GM15510 (cell line): ENCODE data around the gene ACSF3.

Experiments
- POLR2A ChIP-seq: IDR thresholded peaks from 3 replicates; pipeline ENCODE4 v1.6.1; 2011; ENCODE audit warnings: borderline replicate concordance; ENCODE audit not compliant: insufficient read length; ENCODE audit errors: extremely low read depth

ACSF3 gene

DNA sequence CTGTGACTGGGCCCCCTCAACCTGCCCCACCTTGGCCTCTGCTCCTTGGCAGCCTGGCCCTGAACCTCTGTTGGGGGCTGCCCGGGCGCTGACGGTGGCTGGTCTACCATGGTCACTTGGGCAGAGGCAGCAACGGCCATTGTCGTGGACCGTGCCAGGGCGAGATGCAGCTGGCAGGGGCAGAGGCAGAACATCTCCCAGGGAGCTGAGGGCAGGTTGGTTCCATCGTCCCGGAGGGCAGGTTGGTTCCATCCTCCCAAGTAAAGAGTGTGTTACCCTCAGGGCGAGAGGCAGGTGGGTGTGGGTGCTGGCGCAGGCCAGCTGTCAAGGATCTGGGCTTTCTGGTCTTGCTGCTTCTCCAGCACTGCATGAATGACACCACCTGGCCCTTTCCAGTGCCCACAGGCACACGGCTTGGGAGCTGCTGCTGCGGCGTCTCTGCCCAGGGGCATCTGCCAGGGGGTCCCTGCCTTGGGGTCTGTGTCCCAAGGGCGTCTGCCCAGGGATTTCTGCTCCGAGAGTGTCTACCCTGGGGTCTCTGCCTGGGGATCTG lies 12.0 kb downstream of the ACSF3 start:
- TF ChIP-seq POLR2A = no peak

DNA sequence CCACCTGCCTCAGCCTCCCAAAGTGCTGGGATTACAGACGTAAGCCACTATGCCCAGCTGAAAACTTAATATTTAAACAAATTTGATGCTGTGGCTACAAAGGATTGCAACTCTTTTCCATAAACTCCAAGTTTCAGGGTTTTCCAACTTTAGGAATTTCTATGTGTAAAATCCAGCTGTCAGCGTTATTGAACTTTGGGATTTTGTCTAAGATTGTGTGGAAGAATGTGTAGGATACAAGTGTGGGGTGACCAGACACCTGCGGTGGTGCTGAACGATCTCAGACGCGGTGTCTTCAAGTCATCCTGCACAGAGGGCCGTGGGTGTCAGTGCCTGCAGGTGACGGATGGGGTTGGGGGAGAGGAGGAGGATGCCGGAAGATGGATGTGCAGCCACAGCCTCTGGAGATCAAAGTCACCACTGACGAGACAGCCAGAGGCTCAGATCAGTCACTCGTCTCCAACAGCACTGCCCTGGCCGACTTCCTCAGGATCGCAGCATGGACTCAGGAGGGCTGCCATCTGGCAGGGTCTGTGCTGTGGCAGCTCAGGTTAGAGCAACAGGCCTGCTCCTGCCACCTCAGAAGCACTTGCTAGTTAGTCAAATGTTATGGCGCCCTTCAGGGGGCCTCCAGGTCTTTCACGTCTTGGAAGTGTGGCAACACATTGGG lies 13.0 kb downstream of the ACSF3 start:
- TF ChIP-seq POLR2A = no peak

DNA sequence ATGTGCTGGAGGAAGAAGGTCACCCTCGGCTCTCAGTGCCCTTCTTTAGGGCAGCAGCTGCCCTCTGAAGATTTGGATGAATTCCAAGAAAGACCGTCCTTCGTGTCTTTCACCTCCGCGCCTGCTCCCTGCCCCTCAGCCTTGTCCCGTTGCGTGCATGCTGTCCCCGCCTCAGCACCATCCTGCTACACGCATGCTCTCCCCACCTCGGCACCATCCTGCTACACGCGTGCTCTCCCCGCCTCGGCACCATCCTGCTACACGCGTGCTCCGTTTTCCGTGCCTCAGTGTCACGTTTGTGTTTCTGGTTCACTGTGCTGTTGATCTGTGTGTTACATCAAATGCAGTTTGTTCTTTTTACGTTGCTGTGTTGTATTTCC lies 13.5 kb downstream of the ACSF3 start:
- no peak for TF ChIP-seq POLR2A

DNA sequence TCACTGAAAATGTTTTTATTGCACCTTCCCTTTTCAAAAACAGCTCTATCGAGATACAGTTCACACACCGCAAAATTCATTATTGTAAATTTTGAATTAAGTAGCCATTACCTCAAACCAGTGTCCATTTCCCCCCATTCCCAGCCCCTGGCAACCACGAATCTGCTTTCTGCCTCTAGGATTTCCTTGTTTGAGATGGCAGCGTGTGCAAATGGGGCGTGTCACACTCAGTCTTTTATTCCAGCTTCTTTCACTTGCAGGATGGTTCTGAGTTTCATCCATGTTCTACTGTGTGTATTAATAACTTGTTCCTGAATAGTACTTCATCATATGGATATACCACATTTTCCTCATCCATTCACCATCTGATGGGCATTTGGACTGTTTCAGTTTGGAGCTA lies 14.8 kb downstream of the ACSF3 start:
- no peak for TF ChIP-seq POLR2A

DNA sequence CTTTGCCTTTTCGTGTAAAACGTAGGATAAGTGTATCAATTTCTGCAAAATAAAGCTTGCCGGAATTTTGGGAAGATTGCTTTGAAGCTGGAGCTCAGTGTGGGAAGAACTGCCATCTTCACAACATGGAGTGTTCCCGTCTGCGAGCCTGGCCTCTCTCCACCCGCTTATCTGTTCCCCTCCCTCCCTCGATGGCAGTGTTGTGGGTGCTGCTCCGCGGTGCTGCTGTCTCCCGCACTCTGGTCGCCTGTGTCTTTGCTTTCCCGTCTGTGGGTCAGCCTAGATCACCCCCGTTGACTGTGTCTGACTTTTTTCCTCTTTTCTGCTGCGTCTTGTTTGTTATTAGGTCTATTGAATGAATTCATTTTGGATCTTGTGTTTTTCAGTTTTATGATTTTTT lies 17.0 kb downstream of the ACSF3 start:
- TF ChIP-seq POLR2A = no peak

DNA sequence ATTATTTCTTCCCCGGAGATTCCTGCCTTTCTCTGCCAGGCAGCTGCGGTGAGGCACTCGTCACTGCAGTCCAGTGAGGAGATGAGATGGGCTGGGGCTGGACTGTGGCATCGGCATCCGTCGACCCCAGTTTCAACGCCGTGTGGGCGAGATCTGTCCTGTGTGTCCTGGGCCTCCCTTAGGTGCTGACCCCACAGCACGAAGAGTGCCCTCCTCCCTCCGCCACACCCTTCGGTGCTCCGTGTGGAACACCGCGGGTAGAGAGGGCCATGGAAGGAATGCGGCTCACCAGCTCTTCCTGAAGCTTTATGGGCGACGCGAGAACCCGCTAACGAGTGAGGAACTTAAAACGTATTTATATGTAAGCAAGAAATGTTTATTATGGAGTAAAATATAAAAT lies 17.6 kb downstream of the ACSF3 start:
- TF ChIP-seq POLR2A = no peak

DNA sequence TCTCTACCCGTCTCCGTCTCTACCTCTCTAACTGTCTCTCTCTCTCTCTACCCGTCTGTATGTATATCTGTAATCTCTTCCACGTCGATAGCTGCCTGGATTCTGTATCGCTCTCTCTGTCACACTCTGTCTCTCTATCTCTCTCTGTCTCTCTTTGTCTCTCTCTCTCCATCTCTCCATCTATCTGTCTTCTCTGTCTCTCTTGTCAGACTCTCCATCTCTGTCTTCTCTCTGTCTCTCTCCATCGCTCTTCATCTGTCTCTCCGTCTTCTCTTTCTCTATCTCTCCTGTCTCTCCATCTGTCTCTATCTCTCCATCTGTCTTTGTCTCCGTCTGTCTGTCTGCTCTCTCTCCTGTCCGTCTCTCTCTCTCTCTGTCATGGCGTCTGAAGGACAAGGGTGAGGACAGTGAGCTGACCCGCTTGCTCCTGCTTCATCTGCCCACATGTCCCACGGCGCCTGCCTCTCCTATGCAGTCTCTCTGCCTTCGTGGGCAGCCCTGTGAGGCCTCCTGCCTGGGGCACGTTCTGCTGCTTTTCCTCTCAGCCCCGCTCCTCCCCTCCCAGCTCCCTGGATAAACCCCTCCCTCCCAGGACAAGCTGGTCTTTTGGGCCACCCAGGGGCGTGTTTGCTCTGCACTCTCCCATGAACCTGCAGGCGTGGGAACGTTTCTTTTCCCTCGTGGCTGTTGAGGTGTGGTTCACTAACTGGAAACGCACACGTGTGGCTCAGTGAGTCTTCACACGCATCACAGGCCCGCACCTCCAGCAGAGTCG lies 18.9 kb downstream of the ACSF3 start:
- TF ChIP-seq POLR2A = no peak

DNA sequence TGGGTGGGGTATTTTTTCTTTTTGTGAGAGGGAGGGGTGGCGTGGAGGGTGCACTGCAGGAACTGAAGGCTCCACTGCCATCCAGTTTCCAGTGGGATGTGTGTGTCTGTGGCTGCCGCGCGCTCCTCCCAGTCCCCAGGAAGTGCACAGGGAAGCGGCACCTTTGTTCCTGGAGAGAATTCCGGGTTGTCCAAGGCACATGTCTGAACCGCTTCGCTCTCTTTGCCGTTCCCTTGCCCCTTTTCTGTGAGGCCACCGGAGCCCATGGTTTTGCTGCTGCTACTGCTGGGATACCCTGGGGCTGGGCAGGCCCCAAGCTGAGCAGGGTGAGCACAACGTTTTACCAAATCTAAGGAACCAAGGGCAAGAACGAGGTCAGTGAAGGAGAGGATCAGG lies 19.5 kb downstream of the ACSF3 start:
- no peak for TF ChIP-seq POLR2A

DNA sequence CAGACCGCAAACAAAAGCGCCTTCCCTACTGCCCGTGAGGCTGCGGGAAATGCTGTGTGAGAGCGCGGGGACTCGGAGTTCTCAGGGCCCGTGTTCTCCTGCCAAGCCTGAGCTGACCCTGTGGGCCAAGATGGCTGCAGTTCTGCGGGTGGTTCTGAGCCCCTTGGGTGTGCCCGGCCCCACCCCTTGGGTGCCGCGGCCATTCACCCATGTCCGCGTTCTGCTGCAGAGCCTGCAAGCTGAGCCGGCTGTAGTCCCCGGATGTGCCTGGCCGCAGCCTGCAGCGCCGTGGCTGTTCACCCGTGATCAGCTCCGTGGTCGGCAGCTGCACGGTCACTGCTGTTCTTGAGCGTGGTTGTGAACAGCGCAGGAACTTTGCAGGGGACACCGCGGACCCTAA lies 20.0 kb downstream of the ACSF3 start:
- TF ChIP-seq POLR2A = no peak

DNA sequence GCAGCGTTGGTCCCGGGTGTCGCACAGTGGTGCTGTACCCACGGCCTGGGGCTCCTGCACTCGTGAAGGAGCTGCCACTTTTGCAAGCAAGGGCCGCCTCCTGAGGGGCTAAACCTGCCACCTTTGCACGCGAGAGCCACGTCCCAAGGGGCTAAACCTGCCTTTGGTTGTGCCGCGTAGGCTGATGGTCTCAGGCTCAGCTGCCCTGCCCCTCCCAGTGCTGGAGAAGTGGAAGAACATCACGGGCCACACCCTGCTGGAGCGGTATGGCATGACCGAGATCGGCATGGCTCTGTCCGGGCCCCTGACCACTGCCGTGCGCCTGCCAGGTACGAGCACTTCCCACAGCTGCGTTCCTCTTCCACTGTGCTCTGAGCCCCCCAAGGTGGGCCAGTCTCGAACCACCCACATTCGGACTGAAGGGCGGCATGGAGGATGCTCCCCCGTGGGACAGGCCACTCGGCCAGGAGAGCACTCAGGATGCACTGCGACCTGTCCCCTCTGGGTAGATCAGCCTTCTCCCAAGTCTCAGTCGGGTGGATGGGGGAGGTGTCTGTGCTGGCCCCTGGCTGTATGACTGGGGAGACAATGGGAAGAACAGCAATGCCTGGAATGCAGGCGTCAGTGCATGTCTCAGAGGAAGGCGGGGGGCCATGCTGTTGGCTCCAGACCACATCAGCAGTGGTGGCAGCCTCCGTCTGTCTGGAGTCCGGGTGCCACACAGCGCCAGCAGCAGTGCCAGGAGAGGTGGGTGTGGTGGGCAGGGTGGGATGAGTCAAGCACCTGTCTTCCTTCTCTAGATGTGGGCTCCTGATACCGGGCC lies 20.7 kb downstream of the ACSF3 start:
- TF ChIP-seq POLR2A = no peak

GRCh38 chr16:89115216-89115861 lies 21.7 kb downstream of the ACSF3 start:
- no peak for TF ChIP-seq POLR2A

DNA sequence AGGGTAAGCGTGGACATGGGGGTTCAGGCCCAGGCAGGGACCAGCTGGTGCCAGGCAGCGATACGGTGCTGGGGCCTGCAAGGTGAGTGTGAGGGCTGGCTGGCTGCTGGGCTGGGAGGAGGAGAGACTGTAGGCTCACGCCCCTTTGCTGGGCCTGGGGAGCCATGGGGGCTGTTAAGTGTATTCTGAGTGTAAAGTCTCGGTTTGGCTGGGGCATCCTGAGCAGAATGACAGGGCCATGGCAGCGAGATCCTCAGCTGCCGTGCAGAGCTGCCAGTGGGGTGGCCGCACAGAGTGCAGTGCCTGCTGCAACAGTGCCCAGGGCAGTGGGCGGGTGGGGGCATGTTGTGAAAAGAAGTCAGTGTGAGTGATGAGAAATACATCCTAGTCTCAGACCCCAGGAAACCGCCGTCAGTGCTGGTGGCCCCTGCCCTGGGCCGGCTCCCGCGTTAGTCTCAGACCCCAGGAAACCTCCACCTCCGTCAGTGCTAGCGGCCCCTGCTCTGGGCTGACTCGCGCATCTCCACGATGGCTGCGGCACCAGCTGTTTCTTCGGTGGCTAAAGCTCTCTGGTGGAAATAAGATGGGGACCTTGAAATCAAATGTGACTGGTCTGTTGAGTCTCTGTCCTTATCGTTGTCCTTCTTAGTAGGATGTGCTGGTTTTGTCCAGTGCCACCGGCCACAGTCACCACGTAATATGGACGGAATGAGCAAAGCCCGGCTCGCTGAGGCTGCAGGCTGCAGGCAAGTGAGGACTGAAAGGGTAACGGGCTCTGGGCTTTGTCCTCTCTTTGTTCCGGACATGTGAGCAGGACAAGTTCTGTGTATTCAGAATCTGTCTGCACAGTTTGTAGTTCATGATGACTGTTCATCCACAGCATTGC lies 22.9 kb downstream of the ACSF3 start:
- no peak for TF ChIP-seq POLR2A

DNA sequence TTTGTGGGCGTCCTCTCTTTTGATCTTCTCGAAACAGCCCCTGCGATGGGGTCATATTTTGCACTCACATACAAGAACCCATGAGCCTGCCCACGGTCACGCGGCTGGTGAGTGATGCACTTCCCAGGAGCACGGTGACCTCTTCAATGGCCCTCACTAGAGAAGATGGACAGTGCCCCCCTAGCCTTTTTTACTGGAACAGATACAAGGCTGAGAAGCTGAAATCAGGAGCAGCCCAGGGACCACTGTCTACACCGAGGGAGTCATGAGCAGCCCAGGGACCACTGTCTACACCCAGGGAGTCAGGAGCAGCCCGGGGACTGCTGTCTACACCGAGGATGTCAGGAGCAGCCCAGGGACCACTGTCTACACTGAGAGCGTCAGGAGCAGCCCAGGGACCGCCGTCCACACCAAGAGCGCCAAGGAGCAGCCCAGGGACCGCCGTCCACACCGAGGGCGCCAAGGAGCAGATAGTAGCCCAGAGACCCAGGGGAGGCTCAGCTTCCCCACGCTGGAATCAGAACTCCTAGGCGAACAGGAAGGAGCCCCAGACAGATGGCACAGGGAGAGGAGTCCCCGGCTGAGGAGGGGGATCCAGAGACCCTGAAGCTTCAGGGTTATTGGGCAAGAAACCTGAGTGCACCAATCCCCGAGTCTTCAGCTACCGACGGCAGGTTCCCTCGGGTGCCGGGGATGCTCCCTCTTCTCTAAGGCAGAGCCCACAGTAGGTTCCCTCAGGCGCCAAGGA lies 23.7 kb downstream of the ACSF3 start:
- no peak for TF ChIP-seq POLR2A
